ENCODE results near the gene ITGA2B. TPM values are rescaled to one million over a fixed set of nuclear protein-coding genes. Genes with fewer than 3 reads are reported as not detected.

The ITGA2B gene
- total and polyA plus RNA-seq, 9 donors, result 0.60 to 5.2 (median 2.2) TPM

DNA sequence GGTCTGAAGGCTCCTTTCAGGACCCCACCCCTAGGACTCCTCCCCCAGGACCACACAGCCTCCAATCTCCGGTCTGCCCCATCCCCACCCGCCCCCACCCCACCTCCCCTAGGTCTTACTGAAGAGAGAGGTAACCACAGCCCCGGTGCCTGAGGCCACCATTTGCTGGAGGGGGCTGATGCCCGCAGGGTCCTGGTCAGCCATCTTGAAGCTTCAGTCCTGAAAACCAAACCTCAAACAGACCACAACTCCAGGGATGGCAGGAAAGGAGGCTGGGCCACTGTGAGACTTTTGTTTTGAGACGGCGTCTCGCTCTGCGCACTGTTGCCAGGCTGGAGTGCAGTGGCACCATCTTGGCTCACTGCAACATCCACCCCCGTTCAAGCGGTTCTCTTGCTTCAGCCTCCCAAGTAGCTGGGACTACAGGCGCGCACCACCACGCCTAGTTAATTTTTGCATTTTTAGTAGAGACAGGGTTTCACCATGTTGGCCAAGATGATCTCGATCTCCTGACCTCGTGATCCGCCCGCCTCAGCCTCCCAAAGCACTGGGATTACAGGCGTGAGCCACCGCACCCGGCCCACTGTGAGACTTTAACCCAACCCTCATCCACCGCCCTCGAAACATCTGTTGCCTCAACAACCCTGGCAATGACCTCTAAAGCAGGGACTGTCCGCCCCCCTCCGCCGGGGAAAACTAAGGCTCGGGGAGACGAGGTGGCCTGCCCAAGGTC, 65.9 kb downstream of the ITGA2B start:
- TF ChIP-seq EP300 (IDR thresholded peaks at IDR 0.05) (no peak), POLR2A (IDR thresholded peaks at IDR 0.05) (no peak)
- TF ChIP-seq, protein P1, sequence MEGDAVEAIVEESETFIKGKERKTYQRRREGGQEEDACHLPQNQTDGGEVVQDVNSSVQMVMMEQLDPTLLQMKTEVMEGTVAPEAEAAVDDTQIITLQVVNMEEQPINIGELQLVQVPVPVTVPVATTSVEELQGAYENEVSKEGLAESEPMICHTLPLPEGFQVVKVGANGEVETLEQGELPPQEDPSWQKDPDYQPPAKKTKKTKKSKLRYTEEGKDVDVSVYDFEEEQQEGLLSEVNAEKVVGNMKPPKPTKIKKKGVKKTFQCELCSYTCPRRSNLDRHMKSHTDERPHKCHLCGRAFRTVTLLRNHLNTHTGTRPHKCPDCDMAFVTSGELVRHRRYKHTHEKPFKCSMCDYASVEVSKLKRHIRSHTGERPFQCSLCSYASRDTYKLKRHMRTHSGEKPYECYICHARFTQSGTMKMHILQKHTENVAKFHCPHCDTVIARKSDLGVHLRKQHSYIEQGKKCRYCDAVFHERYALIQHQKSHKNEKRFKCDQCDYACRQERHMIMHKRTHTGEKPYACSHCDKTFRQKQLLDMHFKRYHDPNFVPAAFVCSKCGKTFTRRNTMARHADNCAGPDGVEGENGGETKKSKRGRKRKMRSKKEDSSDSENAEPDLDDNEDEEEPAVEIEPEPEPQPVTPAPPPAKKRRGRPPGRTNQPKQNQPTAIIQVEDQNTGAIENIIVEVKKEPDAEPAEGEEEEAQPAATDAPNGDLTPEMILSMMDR (IDR thresholded peaks at IDR 0.05), result no peak
- 47 to 53% (median 49%) methylated on average over 26 to 27 of the region's 27 CpGs for WGBS, 3 donors
- no peak for DNase-seq
- Histone ChIP-seq H3K4me1 (ENCODE audit: insufficient read depth) (peaks cover 7% of the 10 kb centered on the region), H3K9me3 (no peaks in the 10 kb centered on the region), H3K4me3 (peak overlapping the region; percentile 67), H3K27me3 (no peaks in the 10 kb centered on the region), H3K36me3 (no peaks in the 10 kb centered on the region), H3K27ac (peak overlapping the region in 1 of 2 donors; percentile 61)
- intact Hi-C loops (cut with DNase I), result loop anchor here (2.0 to 10.0 kb wide), 4 partner anchors 103 to 259 kb away; partner anchors contain the start of genes LSM12 (in 1 of the 4) and UBTF (in 1 of the 4)

DNA sequence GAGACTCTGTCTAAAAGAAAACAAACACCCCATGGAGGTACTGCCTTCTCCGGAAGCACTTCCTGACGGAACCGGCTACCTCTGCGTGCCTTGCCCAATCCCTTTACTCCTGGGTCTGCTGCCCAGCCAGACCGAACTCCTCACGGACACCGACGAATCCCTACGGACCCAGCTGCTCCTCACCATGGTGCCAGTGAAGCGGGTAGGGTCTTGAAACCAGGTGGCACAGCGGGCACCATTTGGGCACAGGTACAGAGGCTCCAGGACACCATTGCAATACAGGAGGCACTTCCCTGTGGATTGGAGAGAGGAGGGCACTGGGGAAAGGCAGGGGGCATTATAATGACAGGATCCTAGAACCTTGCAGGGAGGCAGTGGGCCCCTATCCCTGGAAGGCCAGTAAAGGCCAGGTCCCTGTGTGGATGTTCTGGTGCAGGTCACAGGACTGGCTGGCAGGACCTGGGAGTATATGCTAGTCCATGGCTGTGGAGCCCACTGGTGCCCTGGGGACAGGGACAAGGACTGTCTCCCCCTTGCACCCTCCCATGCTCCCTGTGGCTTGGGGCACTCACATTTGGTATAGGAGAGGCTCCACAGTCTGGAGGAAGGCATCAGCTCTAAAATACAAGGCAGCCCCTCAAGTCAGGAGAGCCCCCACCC, 67.1 kb downstream of the ITGA2B start:
- Histone ChIP-seq H3K4me3 (no peak overlapping the region), H3K27ac (no peak overlapping the region), H3K4me1 (ENCODE audit: insufficient read depth) (peaks cover 7% of the 10 kb centered on the region), H3K27me3 (no peaks in the 10 kb centered on the region), H3K9me3 (no peaks in the 10 kb centered on the region), H3K36me3 (no peaks in the 10 kb centered on the region)
- no peak for DNase-seq
- 89 to 94% (median 89%) methylated on average over 11 of the region's 11 CpGs for WGBS, 3 donors
- intact Hi-C loops (cut with DNase I), result loop anchor here in 2 of 4 donors (5.0 to 10.0 kb wide), 2 partner anchors 110 to 258 kb away; partner anchors contain the start of gene LSM12 (in 1 of the 2)
- TF ChIP-seq, protein P1 (IDR thresholded peaks at IDR 0.05), result no peak
- TF ChIP-seq POLR2A (IDR thresholded peaks at IDR 0.05) (no peak), EP300 (IDR thresholded peaks at IDR 0.05) (no peak)

Small RNAs within 50 kb of the gene (small RNA-seq; reads per million reads assigned to genes)
- not detected for gene RN7SL258P

Other genes with a start within 250 kb of the ITGA2B start
- 1 to 10 TPM in 3 of 7 donors, under 1 TPM in 4; 0.86 to 6.3 (median 0.97) TPM for gene HROB, start 247.7 kb downstream of the ITGA2B start, total RNA-seq
- gene HROB, start 247.7 kb downstream of the ITGA2B start, polyA plus RNA-seq, result 1 to 10 TPM; 1.0 TPM
- 1 to 10 TPM in 3 of 7 donors, under 1 TPM in 3, not detected in 1; 0.24 to 1.8 (median 0.98) TPM for gene ASB16, start 218.9 kb downstream of the ITGA2B start, total RNA-seq
- gene ASB16, start 218.9 kb downstream of the ITGA2B start, polyA plus RNA-seq, result 1 to 10 TPM in 1 of 2 donors, under 1 TPM in 1; 0.10 to 1.3 TPM
- 10 to 100 TPM; 18.7 to 37.0 (median 28.6) TPM for gene TMUB2, start 202.7 kb downstream of the ITGA2B start, total RNA-seq
- 10 to 100 TPM; 22.5 to 36.8 TPM for gene TMUB2, start 202.7 kb downstream of the ITGA2B start, polyA plus RNA-seq
- gene ATXN7L3, start 189.8 kb downstream of the ITGA2B start, total RNA-seq, result 10 to 100 TPM; 25.3 to 97.4 (median 72.6) TPM
- 10 to 100 TPM; 33.6 to 45.1 TPM for gene ATXN7L3, start 189.8 kb downstream of the ITGA2B start, polyA plus RNA-seq
- gene UBTF, start 170.0 kb downstream of the ITGA2B start, total RNA-seq, result 100 to 1,000 TPM in 1 of 7 donors, 10 to 100 TPM in 6; 29.6 to 128 (median 81.5) TPM
- 10 to 100 TPM; 44.1 to 85.1 TPM for gene UBTF, start 170.0 kb downstream of the ITGA2B start, polyA plus RNA-seq
- 1 to 10 TPM in 1 of 7 donors, under 1 TPM in 3, not detected in 3; 0.08 to 3.2 (median 0.35) TPM for gene SLC4A1, start 121.5 kb downstream of the ITGA2B start, total RNA-seq
- gene SLC4A1, start 121.5 kb downstream of the ITGA2B start, polyA plus RNA-seq, result not detected
- gene RUNDC3A, start 81.0 kb downstream of the ITGA2B start, total RNA-seq, result 1 to 10 TPM in 3 of 7 donors, under 1 TPM in 4; 0.24 to 5.4 (median 0.69) TPM
- gene RUNDC3A, start 81.0 kb downstream of the ITGA2B start, polyA plus RNA-seq, result 1 to 10 TPM; 1.9 to 2.1 TPM
- 100 to 1,000 TPM in 1 of 7 donors, 10 to 100 TPM in 6; 47.7 to 111 (median 64.0) TPM for gene SLC25A39, start 64.8 kb downstream of the ITGA2B start, total RNA-seq
- 10 to 100 TPM; 15.9 to 46.1 TPM for gene SLC25A39, start 64.8 kb downstream of the ITGA2B start, polyA plus RNA-seq
- 100 to 1,000 TPM in 4 of 7 donors, 10 to 100 TPM in 3; 79.7 to 173 (median 112) TPM for gene GRN, start 44.3 kb downstream of the ITGA2B start, total RNA-seq
- gene GRN, start 44.3 kb downstream of the ITGA2B start, polyA plus RNA-seq, result 10 to 100 TPM; 70.6 to 86.5 TPM
- 10 to 100 TPM in 6 of 7 donors, 1 to 10 TPM in 1; 8.5 to 23.7 (median 11.5) TPM for gene FAM171A2, start 25.8 kb downstream of the ITGA2B start, total RNA-seq
- gene FAM171A2, start 25.8 kb downstream of the ITGA2B start, polyA plus RNA-seq, result 1 to 10 TPM in 1 of 2 donors, under 1 TPM in 1; 0.17 to 3.6 TPM
- 10 to 100 TPM; 27.6 to 57.3 (median 48.9) TPM for gene GPATCH8, start 113.8 kb upstream of the ITGA2B start, total RNA-seq
- 10 to 100 TPM; 20.5 to 40.4 TPM for gene GPATCH8, start 113.8 kb upstream of the ITGA2B start, polyA plus RNA-seq
- gene FZD2, start 167.8 kb upstream of the ITGA2B start, total RNA-seq, result 10 to 100 TPM in 3 of 7 donors, 1 to 10 TPM in 4; 1.6 to 12.5 (median 9.3) TPM
- 1 to 10 TPM in 1 of 2 donors, under 1 TPM in 1; 0.08 to 5.3 TPM for gene FZD2, start 167.8 kb upstream of the ITGA2B start, polyA plus RNA-seq